Non-pigmented ciliary epithelial cell (primary cell): ENCODE measurements around the gene AFF1.
A peak's percentile ranks its signal among the peaks of the same experiment; 100 is the strongest.

ENCODE experiments used
- DNase-seq: peaks from one replicate; pipeline ENCODE4 v3.0.0-alpha.2; 2010; ENCODE audit warnings: low read depth

The AFF1 gene

DNA sequence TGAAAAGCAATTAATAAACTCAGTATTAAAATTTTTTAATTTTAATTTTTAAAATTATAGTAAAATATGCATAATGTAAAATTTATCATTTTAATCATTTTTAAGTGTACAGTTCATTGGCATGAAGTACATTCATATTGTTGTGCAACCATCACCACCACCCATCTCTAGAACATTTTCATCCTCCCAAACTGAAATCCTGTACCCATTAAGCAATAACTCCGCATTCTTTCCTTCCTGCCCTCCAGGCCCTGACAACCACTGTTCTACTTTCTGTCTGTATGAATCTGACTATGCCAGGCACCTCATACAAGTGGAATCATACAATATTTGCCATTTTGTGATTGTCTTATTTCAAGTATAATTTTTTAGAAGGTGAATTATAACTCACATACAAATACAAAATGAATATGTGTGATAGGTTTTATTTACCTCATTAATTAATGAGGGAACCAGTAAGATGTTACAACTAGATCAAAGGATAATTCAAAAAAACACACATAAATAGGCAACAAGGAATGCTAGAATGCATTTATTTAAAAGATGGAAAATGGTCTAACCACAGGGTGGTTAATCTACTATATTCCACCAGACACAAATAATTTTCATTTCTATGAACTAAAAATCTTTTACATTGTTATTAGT, 13.1 kb upstream of the AFF1 start:
- no peak for DNase-seq

GRCh38 chr4:86924811-86925210, 10.0 kb upstream of the AFF1 start:
- DNase-seq, result no peak

DNA sequence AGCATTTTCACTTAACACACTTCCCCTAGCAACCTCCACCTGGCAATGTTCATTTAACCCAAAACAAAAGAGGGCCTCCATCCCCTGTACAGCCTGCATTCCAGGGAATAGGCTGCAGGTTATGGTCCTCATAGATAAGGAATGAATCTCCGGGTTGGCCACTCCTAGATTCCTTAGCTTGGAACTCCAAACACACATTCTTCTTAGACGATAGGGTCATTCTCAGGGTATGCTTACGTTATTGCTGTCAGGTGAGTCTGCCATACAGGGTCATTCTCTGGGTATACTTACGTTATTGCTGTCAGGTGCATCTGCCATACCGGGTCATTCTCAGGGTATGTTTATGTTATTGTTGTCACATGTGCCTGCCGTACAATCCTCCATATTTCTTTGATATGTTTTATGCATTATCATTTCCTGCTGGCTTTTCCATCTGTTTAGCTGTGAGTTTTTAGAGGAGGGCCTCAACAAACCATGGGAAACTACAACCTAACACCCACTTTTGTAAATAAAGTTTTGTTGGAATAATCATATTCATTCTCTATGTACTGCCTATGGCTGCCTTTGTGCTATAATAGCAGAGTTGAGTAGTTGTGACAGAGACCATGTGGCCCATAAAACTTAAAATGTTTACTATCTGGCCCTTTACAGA, 8.2 kb upstream of the AFF1 start:
- DNase-seq, result no peak

DNA sequence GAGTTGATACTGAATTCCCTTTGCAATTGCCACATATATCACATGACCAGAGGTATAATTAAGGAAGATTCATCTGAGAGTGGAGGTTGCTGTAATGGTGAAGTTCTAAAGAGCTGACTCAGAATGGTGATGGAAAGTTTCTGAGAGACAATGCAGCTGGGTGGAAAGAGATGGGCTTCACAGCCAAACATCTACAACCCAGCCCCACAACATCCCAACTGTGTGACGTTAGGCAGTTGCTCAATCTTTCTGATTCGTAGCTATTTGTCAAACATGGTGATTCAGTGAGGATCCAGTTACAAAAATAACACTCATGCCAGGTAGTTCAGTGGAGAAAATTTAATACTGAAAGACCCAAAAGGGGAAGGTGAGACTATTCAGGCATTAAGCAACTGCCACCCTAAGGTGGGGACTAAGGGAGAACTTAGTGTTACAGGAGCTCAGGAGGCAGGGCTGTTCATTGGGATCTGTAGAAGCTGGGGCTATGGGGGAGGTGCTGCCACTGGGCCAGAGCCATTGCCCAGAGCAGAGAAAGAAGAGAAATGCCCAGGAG, 6.9 kb upstream of the AFF1 start:
- peak; percentile 95 for DNase-seq

DNA sequence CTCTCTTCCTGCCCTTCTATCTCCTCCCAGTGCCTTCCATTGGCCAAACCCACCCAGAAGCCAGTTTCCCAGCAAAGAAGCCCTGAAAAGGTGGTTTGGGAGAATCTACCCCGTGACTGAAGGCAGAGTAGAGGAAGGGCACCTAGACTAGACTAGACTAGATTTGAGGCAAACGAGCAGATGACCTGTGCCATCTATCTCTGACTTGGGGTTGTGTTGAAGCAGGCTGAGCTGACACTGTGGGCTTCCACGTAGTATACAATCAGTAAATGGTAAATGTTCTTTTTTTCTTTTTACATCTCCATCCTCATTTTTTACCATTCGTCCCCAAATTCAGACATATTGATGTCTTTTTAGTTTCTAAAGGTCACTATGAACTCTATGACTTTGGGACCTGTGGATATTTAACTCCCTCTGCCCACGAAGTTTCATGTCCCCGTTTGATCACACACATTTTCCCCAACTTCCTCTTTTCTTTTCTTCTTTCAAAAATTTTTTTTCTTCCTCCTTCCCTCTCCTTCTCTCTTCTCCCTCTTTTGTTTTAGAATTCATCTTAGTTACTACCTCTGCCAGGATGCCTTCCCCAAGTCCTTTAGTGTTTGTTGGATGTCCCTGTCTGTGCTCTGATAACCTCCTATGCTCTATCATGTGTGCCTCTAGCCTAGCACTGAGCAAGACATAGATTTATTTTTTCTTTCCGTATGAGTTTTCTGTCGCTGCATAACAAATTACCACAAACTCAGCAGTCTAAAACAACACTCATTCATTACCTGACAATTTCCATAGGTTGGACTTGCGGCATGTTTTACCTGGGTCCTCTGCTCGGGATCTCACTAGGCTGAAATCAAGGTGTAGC, 6.2 kb upstream of the AFF1 start:
- DNase-seq, result no peak

DNA sequence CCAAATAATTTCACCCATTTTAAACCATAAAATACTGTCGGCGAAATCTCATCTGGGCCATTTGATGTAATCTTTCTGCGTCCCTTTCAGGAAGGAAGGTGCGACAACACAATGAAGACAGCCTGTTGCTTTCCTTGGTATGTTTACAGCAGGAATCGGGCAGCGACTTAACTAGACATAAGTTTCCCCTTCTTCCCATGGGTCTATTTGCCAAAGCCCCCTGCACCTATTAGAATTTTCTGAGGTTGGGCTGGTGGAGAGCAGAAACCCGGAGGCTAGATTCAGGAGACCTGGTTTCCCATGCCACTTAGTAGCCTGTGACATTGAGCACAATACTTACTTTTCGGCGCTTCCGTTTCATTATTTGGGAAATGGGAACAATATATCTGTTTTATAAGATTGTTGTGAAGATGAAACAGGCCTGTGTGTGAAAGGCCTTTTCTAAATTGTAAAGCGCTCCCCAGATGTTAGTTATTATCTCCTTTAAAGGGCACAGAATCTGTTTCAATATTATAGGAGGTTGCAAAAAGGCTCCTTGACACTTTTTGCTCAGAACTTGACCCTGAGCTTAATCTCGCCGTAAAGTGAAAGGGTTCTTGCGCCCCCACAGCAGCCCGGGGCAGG, 552 bp upstream of the AFF1 start:
- no peak for DNase-seq

DNA sequence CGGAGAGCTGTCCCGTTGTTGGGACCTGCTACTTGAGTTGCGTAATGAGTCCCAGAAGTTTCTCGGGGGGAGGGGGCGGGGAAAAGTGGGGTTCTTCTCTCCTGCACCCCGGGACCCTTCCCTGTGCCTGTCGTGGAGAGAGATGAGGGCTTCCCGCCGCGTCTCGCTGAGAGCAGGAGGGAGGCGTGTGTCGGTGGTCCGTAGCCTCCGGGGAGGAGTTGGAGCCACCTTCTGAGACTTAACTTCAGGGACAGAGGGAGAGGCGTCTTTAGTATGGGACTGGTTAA, 698 bp downstream of the AFF1 start:
- DNase-seq, result no peak

GRCh38 chr4:86935853-86936733, 1.3 kb downstream of the AFF1 start:
- no peak for DNase-seq

- DNase-seq, result no peak
Observed at GRCh38 chr4:86938771-86939520, 4.1 kb downstream of the AFF1 start.

GRCh38 chr4:86939729-86940575, 5.1 kb downstream of the AFF1 start:
- DNase-seq, result no peak

- DNase-seq, result no peak
Observed at GRCh38 chr4:86940920-86941460, 6.2 kb downstream of the AFF1 start.

GRCh38 chr4:86942185-86942666, 7.4 kb downstream of the AFF1 start:
- DNase-seq, result no peak

DNA sequence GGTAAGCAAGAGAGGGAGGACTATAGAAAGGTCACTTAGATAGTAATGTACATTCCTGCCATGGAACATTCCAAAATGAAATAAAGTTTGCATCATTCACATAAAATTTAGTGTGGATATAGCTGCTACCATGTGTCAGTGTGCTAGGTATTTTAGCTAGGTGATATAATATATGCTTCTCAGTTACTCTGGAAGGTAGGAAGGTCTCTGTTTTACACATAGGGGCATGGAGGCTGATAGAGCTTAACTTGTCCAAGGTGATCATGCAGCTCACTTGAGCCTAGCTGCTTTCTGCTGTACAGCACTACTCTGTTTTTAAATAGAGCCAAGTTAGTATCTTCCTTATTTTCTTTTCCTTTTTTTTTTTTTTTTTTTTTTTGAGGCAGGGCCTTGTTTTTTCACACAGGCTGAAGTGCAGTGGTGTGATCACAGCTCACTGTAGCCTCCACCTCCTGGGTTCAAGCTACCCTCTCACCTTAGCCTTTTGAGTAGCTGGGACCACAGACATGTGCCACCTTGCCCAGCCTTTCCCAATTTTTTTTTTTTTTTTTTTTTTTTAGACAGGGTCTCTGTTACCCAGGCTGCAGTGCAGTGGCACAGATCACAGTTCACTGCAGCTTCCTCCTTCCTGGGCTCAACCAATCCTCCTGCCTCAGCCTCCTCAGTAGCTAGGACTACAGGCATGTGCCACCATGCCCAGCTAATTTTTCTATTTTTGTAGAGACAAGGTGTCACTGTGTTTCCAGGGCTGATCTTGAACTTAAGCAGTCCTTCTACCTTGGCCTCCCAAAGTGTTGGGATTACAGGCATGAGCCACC, 10.4 kb downstream of the AFF1 start:
- DNase-seq, result no peak

- no peak for DNase-seq
Observed at GRCh38 chr4:86946868-86947500, 12.2 kb downstream of the AFF1 start.

- no peak for DNase-seq
Observed at GRCh38 chr4:86947501-86948120, 12.8 kb downstream of the AFF1 start.

GRCh38 chr4:86948276-86948675, 13.5 kb downstream of the AFF1 start:
- no peak for DNase-seq

DNA sequence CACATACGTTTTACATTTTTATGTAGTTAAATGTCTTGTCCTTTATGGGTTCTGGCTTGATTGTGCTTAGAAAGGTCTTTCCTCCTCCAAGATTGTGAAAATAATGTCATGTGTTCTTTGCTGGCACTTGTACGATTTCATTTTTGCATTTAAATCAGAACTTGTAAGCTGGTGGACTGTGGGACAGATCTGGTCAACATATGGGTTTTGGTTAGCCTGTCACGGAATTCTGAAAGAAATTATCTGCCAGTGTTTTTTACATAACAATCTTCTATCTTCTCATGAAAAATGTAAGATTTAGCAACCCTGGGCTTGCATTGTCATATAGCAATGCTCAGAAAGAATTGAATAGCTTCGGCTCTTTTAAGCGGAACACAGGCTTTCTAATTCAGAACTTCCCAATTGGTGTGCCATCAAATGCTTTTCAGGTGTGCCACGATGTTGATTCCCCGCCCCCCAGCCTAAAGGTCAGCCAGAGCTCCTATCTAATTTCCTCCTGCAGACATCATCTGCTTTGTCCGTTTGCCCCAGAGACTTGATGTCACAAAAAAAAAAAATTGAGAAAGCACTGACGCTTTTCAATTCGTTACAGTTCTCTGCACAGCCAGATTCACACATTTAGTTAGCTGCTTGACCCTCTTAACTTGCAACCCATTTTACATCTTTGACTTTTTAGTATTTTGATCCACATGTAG, 16.2 kb downstream of the AFF1 start:
- DNase-seq, result no peak
